Camera-type eye (tissue), 1 donor: ENCODE data around the gene THRB. TPM values are rescaled to one million over a fixed set of nuclear protein-coding genes. Genes with fewer than 3 reads are reported as not detected.

ENCODE experiments used
- total RNA-seq: library from RNA; depleted of rRNA; stranded (reverse); fragments of >200 nt; gene quantifications from one replicate; pipeline ENCODE4 v1.2.3, GENCODE V29; 2014

Gene THRB
- 41.6 TPM for total RNA-seq

DNA sequence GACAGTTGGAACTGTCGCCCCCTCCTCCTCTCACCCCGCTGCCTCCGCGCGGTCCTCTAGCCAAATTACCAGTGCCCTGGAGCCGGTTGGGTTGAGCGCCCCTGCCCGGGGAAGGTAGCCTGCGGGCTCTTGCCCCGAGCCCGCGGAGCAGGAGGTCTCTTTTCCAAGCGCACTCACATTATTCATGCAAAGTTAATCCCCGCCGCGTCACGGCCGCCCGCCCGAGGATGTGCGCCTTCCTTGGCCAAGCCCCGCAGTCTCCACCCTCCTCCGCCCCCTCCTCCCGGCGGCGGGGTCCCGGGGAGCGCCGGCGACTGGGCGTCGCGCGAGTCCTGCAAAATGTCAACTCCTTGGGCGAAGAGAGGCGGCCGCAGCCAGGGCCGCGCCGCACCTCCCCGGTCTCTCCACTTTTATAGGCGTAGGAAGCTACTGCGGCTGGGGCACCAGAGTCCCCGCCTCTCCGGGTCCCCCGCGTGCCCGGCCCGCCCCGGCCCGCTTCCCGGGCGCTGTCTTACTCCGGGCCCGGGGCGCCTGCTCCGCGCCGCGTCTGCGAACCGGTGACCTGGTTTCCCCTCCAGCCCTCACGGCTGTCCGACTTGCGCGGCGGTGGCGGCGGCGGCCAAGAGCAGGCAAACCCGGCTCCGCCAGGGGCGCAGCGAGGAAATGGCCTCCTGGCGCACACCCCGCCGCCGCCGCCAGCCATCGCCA, at the start of gene THRB:
Gene THRB (minus strand): TSS at position 233 of the 708 bp plus-strand sequence.

